GM18951 (cell line): Measurements from ENCODE around the gene CDH22.

ENCODE experiments used
- POLR2A ChIP-seq: IDR thresholded peaks from 4 replicates; pipeline ENCODE4 v1.6.1; 2011; ENCODE audit warnings: mild to moderate bottlenecking; ENCODE audit not compliant: insufficient read length, insufficient read depth; ENCODE audit errors: extremely low read depth
- in situ Hi-C: fragments of 300-500 bp; cut with MboI; formaldehyde crosslinking; loops from one replicate; pipeline ENCODE4 v1.12.0; 2022; ENCODE audit warnings: low sequenced_read_pairs, mixed read lengths, inconsistent platforms; ENCODE audit not compliant: unreplicated experiment

The CDH22 gene

GRCh38 chr20:46324960-46325703 lies 16.8 kb upstream of the CDH22 start:
- in situ Hi-C loops: no loop called here
- no peak for TF ChIP-seq POLR2A

GRCh38 chr20:46324379-46324778 lies 16.1 kb upstream of the CDH22 start:
- in situ Hi-C loops: no loop called here
- no peak for TF ChIP-seq POLR2A

GRCh38 chr20:46323557-46323956 lies 15.3 kb upstream of the CDH22 start:
- in situ Hi-C loops: no loop called here
- TF ChIP-seq POLR2A: no peak

- no peak for TF ChIP-seq POLR2A
- in situ Hi-C loops: no loop called here
Observed at GRCh38 chr20:46322641-46323040, 14.3 kb upstream of the CDH22 start.

- no peak for TF ChIP-seq POLR2A
- in situ Hi-C loops: no loop called here
Observed at GRCh38 chr20:46317685-46318177, 9.4 kb upstream of the CDH22 start.

- TF ChIP-seq POLR2A: no peak
- in situ Hi-C loops: no loop called here
Observed at GRCh38 chr20:46316984-46317684, 8.8 kb upstream of the CDH22 start.

- TF ChIP-seq POLR2A: no peak
- in situ Hi-C loops: no loop called here
Observed at GRCh38 chr20:46315311-46315710, 7.0 kb upstream of the CDH22 start.

- no peak for TF ChIP-seq POLR2A
- in situ Hi-C loops: no loop called here
Observed at GRCh38 chr20:46312945-46313861, 4.9 kb upstream of the CDH22 start.

GRCh38 chr20:46312075-46312944 lies 4.0 kb upstream of the CDH22 start:
- no peak for TF ChIP-seq POLR2A
- in situ Hi-C loops: no loop called here

- no peak for TF ChIP-seq POLR2A
Observed at GRCh38 chr20:46311719-46312074, 3.4 kb upstream of the CDH22 start.

GRCh38 chr20:46311039-46311650 lies 2.8 kb upstream of the CDH22 start:
- TF ChIP-seq POLR2A: no peak
- in situ Hi-C loops: no loop called here

More at GRCh38 chr20:46311719-46312074, 3.4 kb upstream of the CDH22 start:
- in situ Hi-C loops: no loop called here

GRCh38 chr20:46309945-46310344 lies 1.6 kb upstream of the CDH22 start:
- in situ Hi-C loops: loop anchor here (10.0 kb wide), 1 partner anchor 135 kb away; no protein-coding TSS in a partner anchor
- TF ChIP-seq POLR2A: no peak

GRCh38 chr20:46307999-46308257 lies 370 bp downstream of the CDH22 start:
- in situ Hi-C loops: loop anchor here (10.0 kb wide), 1 partner anchor 137 kb away; no protein-coding TSS in a partner anchor
- no peak for TF ChIP-seq POLR2A
